Activated T-cell treated with anti-CD3 and anti-CD28 coated beads for 4 hours (primary cell): Measurements from ENCODE around the gene BBOF1.
"Not testable (repeated sequence)": the region's sequence is repeated elsewhere in the genome, so short reads cannot be mapped to it uniquely, and the experiment has no call there.

Experiments used
- DNase-seq: peaks from one replicate; pipeline ENCODE4 v3.0.0-alpha.2; 2020

BBOF1 gene

GRCh38 chr14:74018586-74019407 is at the start of gene BBOF1, which contains the start of gene ENTPD5:
BBOF1 (plus strand) TSS chr14:74019349; CDS start chr14:74019479, 130 bp downstream.
ENTPD5 (minus strand) TSS chr14:74019288; CDS start chr14:73988102, 31,186 bp downstream.
- peak; percentile 69 for DNase-seq

- DNase-seq = no peak
These were observed 45.7 kb upstream of the BBOF1 start for GRCh38 chr14:73973497-73973896.

- DNase-seq = no peak
These were observed 43.0 kb upstream of the BBOF1 start for GRCh38 chr14:73976125-73976524.

GRCh38 chr14:73977896-73978295 is 41.3 kb upstream of the BBOF1 start:
- no peak for DNase-seq

- no peak for DNase-seq
These were observed 31.1 kb upstream of the BBOF1 start for GRCh38 chr14:73988065-73988464.

- not testable (repeated sequence) for DNase-seq
These were observed 30.5 kb upstream of the BBOF1 start for GRCh38 chr14:73988656-73989055.

- no peak for DNase-seq
These were observed 28.1 kb upstream of the BBOF1 start for GRCh38 chr14:73991092-73991491.

GRCh38 chr14:73994926-73995325 is 24.2 kb upstream of the BBOF1 start:
- DNase-seq = not testable (repeated sequence)

GRCh38 chr14:73995977-73996378 is 23.2 kb upstream of the BBOF1 start:
- DNase-seq = no peak

GRCh38 chr14:73996731-73997107 is 22.4 kb upstream of the BBOF1 start:
- DNase-seq = no peak

GRCh38 chr14:73997108-73997943 is 21.8 kb upstream of the BBOF1 start:
- DNase-seq = no peak

GRCh38 chr14:73997944-73998447 is 21.2 kb upstream of the BBOF1 start:
- no peak for DNase-seq

GRCh38 chr14:73998726-73999125 is 20.4 kb upstream of the BBOF1 start:
- DNase-seq = no peak

GRCh38 chr14:74005664-74006063 is 13.5 kb upstream of the BBOF1 start:
- DNase-seq = not testable (repeated sequence)

GRCh38 chr14:74008843-74009499 is 10.2 kb upstream of the BBOF1 start:
- DNase-seq = no peak

GRCh38 chr14:74014299-74014698 is 4.8 kb upstream of the BBOF1 start:
- no peak for DNase-seq

GRCh38 chr14:74015176-74015575 is 4.0 kb upstream of the BBOF1 start:
- no peak for DNase-seq

- DNase-seq = no peak
These were observed 3.2 kb upstream of the BBOF1 start for GRCh38 chr14:74015963-74016362.

- no peak for DNase-seq
These were observed 969 bp upstream of the BBOF1 start for GRCh38 chr14:74018174-74018585.

- DNase-seq = no peak
These were observed 424 bp downstream of the BBOF1 start for GRCh38 chr14:74019408-74020137.

- DNase-seq = no peak
These were observed 3.2 kb downstream of the BBOF1 start for GRCh38 chr14:74022346-74022745.

GRCh38 chr14:74029136-74029535 is 10.0 kb downstream of the BBOF1 start:
- no peak for DNase-seq
